ENCODE measurements around the gene C1QTNF6. TPM values are rescaled to one million over a fixed set of nuclear protein-coding genes. Genes with fewer than 3 reads are reported as not detected.

The C1QTNF6 gene
- total RNA-seq, 1 donor from 2014 or later = 23.2 TPM

GRCh38 chr22:37144180-37144554, 43.9 kb downstream of the C1QTNF6 start:
- Mint-ChIP-seq H3K27me3 (peaks cover 25% of the 10 kb centered on the region), H3K36me3 (no peaks in the 10 kb centered on the region), H3K4me3 (no peak overlapping the region), H3K27ac (no peak overlapping the region), H3K9me3 (no peaks in the 10 kb centered on the region), H3K4me1 (ENCODE audit: unreplicated experiment) (no peaks in the 10 kb centered on the region)
- TF ChIP-seq CTCF (conservative IDR thresholded peaks at IDR 0.05) = no peak
- no peak for DNase-seq (ENCODE audit: extremely low spot score, unreplicated experiment)

GRCh38 chr22:37141971-37142370, 46.1 kb downstream of the C1QTNF6 start:
- H3K9me3 Mint-ChIP-seq = no peaks in the 10 kb centered on the region
- H3K4me1 Mint-ChIP-seq (ENCODE audit: unreplicated experiment) = no peaks in the 10 kb centered on the region
- DNase-seq (ENCODE audit: extremely low spot score, unreplicated experiment) = no peak
- H3K27me3 Mint-ChIP-seq = peaks cover 37% of the 10 kb centered on the region
- H3K36me3 Mint-ChIP-seq = no peaks in the 10 kb centered on the region
- no peak overlapping the region for H3K4me3 Mint-ChIP-seq
- H3K27ac Mint-ChIP-seq = no peak overlapping the region
- TF ChIP-seq CTCF (conservative IDR thresholded peaks at IDR 0.05) = no peak

- Mint-ChIP-seq H3K36me3 (no peaks in the 10 kb centered on the region), H3K27me3 (peaks cover 41% of the 10 kb centered on the region), H3K4me3 (no peak overlapping the region), H3K9me3 (no peaks in the 10 kb centered on the region), H3K27ac (no peak overlapping the region), H3K4me1 (ENCODE audit: unreplicated experiment) (no peaks in the 10 kb centered on the region)
- no peak for TF ChIP-seq CTCF (conservative IDR thresholded peaks at IDR 0.05)
- DNase-seq (ENCODE audit: extremely low spot score, unreplicated experiment) = no peak
Measured at GRCh38 chr22:37141476-37141875, 46.6 kb downstream of the C1QTNF6 start.

- Mint-ChIP-seq H3K4me1 (ENCODE audit: unreplicated experiment) (no peaks in the 10 kb centered on the region), H3K27ac (no peak overlapping the region), H3K9me3 (no peaks in the 10 kb centered on the region), H3K36me3 (no peaks in the 10 kb centered on the region), H3K4me3 (no peak overlapping the region), H3K27me3 (peaks cover 35% of the 10 kb centered on the region)
- TF ChIP-seq CTCF (conservative IDR thresholded peaks at IDR 0.05) = no peak
- no peak for DNase-seq (ENCODE audit: extremely low spot score, unreplicated experiment)
Measured at GRCh38 chr22:37140686-37141323, 47.2 kb downstream of the C1QTNF6 start.

- no peak for TF ChIP-seq CTCF (conservative IDR thresholded peaks at IDR 0.05)
- Mint-ChIP-seq H3K4me1 (ENCODE audit: unreplicated experiment) (no peaks in the 10 kb centered on the region), H3K4me3 (no peak overlapping the region), H3K27ac (no peak overlapping the region), H3K36me3 (no peaks in the 10 kb centered on the region), H3K27me3 (peaks cover 28% of the 10 kb centered on the region), H3K9me3 (no peaks in the 10 kb centered on the region)
- DNase-seq (ENCODE audit: extremely low spot score, unreplicated experiment) = no peak
Measured at GRCh38 chr22:37139762-37140161, 48.3 kb downstream of the C1QTNF6 start.

All from type B pancreatic cell (in vitro differentiated cells).